Mucosa of stomach (tissue), 1 donor: ENCODE data around the gene TRDN.

ENCODE experiments used
- H3K27me3 ChIP-seq: one replicate; pipeline ENCODE4 v1.7.0; 2013; ENCODE audit warnings: mild to moderate bottlenecking, low read length; ENCODE audit not compliant: control insufficient read depth, insufficient read depth
- H3K36me3 ChIP-seq: one replicate; pipeline ENCODE4 v1.7.0; 2013; ENCODE audit warnings: low read length; ENCODE audit not compliant: control insufficient read depth, insufficient read depth
- H3K4me1 ChIP-seq: one replicate; pipeline ENCODE4 v1.7.0; 2013; ENCODE audit warnings: mild to moderate bottlenecking, low read length; ENCODE audit not compliant: control insufficient read depth, insufficient read depth
- H3K4me3 ChIP-seq: one replicate; pipeline ENCODE4 v1.7.0; 2013; ENCODE audit warnings: low read length
- H3K9ac ChIP-seq: one replicate; pipeline ENCODE4 v1.7.0; 2013; ENCODE audit warnings: mild to moderate bottlenecking, low read length, moderate library complexity
- H3K9me3 ChIP-seq: one replicate; pipeline ENCODE4 v1.7.0; 2013; ENCODE audit warnings: mild to moderate bottlenecking, low read length, moderate library complexity; ENCODE audit not compliant: control insufficient read depth
- donor health status: Pancreatic carcinoma.

TRDN gene

DNA sequence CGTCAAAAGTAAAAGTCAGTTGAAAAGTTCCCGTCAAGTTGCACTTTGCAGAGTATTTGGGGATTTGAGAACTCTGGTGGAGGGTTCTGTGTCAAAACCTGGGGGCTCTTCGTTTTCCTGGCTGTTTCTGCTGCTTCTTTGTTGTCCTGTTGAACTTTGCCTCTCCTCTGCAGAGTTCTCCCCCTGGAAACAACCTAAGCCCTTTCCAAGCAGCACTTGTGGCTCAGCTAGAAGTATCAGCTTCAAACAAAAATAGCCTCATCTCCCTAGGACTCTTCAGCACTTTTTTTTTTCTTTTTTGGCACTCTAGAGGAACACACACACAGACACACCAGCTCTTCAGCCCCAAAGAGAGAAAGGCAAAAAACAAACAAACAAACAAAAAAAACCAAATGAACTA lies at the start of gene TRDN:
Gene TRDN, minus strand, starts transcription at position 169 of the 400 bp plus-strand sequence. CDS start 175 bp downstream, outside the sequence.
- Histone ChIP-seq H3K27me3 (no peaks in the 10 kb centered on the region), H3K9ac (no peak within 1 kb of the TSS), H3K36me3 (no peaks in the 10 kb centered on the region), H3K4me3 (no peak within 1 kb of the TSS), H3K4me1 (no peaks in the 10 kb centered on the region), H3K9me3 (no peaks in the 10 kb centered on the region)

DNA sequence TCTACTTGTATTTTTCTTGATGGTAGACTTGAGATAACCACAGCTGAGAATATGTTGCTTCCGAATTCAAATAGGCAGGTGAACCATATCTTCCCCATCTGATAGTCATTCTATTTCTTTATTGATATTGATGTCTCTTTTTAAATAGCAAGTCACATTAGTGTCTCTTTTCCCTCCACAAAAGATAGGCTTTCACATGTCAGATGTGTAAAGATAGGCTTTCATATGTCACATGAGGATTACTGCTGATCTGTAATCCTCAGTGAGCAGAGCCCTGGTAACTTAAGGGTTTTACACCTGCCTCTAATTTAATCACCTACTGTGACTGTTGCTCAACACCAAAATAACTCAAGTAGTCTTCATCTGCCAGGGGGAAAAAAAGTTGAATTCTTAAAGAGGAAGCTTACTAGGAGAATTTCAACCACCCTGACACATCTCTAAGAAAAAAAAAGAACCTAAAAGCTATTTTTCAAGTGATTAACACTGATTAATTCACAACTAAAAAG lies 45.3 kb upstream of the TRDN start:
- no peak overlapping the region for H3K9ac ChIP-seq

DNA sequence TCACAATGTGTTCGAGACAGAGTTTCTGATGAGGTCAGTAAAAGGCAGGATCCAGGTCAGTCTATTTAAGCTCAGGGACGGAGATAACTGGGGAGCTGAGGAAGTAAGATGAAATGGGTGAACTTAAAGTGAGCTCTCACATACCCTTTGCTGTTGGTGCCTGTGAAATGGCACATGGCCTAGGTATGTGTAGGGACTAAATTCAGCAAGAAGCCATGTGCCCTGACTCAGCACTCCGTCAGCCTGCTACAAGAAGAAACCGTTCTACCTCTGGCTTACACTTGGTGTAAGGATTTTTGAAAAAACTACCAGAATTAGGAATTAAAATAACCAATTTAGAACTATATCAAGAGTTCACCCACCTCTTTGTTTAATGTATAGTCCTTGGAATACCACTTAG lies 41.1 kb upstream of the TRDN start:
- no peaks in the 10 kb centered on the region for H3K36me3 ChIP-seq
- no peaks in the 10 kb centered on the region for H3K9me3 ChIP-seq
- H3K27me3 ChIP-seq: no peaks in the 10 kb centered on the region
- no peaks in the 10 kb centered on the region for H3K4me1 ChIP-seq
- H3K4me3 ChIP-seq: no peak overlapping the region
- H3K9ac ChIP-seq: no peak overlapping the region

More for the DNA sequence above, 45.3 kb upstream of the TRDN start:
- no peaks in the 10 kb centered on the region for H3K9me3 ChIP-seq
- no peak overlapping the region for H3K4me3 ChIP-seq
- H3K27me3 ChIP-seq: no peaks in the 10 kb centered on the region
- no peaks in the 10 kb centered on the region for H3K4me1 ChIP-seq
- H3K36me3 ChIP-seq: no peaks in the 10 kb centered on the region

- no peak overlapping the region for H3K9ac ChIP-seq
- H3K4me3 ChIP-seq: no peak overlapping the region
- H3K27me3 ChIP-seq: no peaks in the 10 kb centered on the region
- H3K4me1 ChIP-seq: no peaks in the 10 kb centered on the region
- no peaks in the 10 kb centered on the region for H3K9me3 ChIP-seq
- no peaks in the 10 kb centered on the region for H3K36me3 ChIP-seq
Measured at GRCh38 chr6:123676793-123677192, 40.0 kb upstream of the TRDN start.

DNA sequence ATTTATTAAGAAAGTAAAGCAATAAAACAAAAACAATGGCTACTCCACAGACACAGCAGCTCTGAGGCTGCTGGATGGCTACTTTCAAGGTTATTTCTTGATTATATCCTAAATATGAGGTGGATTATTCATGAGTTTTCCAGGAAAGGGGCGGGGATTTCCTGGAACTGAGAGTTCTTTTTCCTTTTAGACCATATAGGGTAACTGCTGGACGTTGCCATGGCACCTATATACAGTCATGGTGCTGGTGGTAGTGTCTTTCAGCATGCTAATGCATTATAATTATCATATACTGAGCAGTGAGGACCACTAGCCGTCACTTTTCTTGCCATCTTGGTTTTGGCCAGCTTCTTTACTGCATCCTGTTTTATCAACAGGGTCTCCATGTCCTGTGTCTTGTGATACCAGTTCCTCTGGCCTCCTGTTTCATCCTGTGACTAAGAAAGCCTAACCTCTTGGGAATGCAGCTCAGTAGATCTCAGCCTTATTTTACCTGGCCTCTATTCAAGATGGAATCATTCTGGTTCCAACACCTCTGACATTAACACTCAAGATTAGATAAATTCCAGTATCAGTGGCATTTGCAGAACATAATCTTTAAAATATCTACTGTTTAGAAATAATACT lies 32.3 kb upstream of the TRDN start:
- H3K4me1 ChIP-seq: no peaks in the 10 kb centered on the region
- H3K9me3 ChIP-seq: no peaks in the 10 kb centered on the region
- H3K36me3 ChIP-seq: no peaks in the 10 kb centered on the region
- H3K9ac ChIP-seq: no peak overlapping the region
- no peaks in the 10 kb centered on the region for H3K27me3 ChIP-seq
- H3K4me3 ChIP-seq: no peak overlapping the region

DNA sequence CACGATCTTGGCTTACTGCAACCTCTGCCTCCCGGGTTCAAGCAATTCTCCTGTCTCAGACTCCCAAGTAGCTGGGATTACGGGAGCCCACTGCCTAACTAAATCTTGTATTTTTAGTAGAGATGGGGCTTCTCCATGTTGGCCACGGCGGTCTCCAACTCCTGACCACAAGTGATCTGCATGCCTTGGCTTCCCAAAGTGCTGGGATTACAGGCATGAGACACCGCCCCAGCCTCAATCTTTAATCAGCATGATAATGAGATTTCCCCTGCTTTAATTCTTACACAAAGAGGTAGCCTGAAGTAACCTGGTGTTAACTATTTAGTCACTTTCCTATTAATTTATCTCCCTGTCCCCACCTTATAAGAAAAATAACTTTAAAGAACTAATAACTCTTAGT lies 31.3 kb upstream of the TRDN start:
- Histone ChIP-seq H3K9me3 (no peaks in the 10 kb centered on the region), H3K4me3 (no peak overlapping the region), H3K4me1 (no peaks in the 10 kb centered on the region), H3K9ac (no peak overlapping the region), H3K36me3 (no peaks in the 10 kb centered on the region), H3K27me3 (no peaks in the 10 kb centered on the region)

GRCh38 chr6:123663436-123663835 lies 26.7 kb upstream of the TRDN start:
- Histone ChIP-seq H3K9ac (no peak overlapping the region), H3K27me3 (no peaks in the 10 kb centered on the region)

GRCh38 chr6:123662757-123663156 lies 26.0 kb upstream of the TRDN start:
- H3K9me3 ChIP-seq: no peaks in the 10 kb centered on the region
- H3K36me3 ChIP-seq: no peaks in the 10 kb centered on the region
- no peak overlapping the region for H3K4me3 ChIP-seq
- H3K9ac ChIP-seq: no peak overlapping the region
- H3K27me3 ChIP-seq: no peaks in the 10 kb centered on the region
- no peaks in the 10 kb centered on the region for H3K4me1 ChIP-seq

More at GRCh38 chr6:123663436-123663835, 26.7 kb upstream of the TRDN start:
- Histone ChIP-seq H3K4me1 (no peaks in the 10 kb centered on the region), H3K9me3 (no peaks in the 10 kb centered on the region), H3K4me3 (no peak overlapping the region), H3K36me3 (no peaks in the 10 kb centered on the region)

DNA sequence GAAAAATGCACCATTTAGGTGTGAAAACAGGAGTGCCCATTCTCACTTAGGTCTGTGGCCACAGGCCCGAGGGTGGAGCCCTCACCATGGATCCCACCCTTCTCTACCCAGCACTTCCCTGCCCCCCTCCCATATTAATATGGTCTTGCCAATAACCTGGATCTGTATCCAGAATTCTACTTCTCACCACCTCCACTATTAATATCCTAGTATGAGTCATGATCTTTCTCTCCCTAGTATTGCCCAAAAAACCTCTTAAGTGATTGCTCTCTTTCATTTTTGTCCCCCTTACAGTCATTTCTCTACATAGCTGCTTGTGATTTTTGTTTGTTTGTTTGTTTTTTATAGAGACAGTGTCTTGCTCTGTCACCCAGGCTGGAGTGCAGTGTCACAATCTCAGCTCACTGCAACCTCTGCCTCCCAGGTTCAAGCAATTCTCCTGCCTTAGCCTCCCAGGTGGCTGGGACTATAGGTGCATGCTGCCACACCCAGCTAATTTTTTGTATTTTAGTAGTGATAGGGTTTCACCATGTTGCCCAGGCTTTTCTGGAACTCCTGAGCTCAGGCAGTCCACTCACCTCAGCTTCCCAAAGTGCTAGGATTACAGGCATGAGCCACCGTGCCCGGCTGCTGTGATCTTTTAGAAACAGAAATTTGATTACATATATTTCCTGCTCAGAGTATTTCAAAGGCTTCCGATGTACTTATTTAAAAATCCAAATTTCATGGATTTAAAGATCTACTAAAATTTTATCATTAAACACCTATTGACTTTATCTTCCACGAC lies 24.5 kb upstream of the TRDN start:
- Histone ChIP-seq H3K4me1 (no peaks in the 10 kb centered on the region), H3K4me3 (no peak overlapping the region), H3K9me3 (no peaks in the 10 kb centered on the region), H3K9ac (no peak overlapping the region), H3K36me3 (no peaks in the 10 kb centered on the region), H3K27me3 (no peaks in the 10 kb centered on the region)

DNA sequence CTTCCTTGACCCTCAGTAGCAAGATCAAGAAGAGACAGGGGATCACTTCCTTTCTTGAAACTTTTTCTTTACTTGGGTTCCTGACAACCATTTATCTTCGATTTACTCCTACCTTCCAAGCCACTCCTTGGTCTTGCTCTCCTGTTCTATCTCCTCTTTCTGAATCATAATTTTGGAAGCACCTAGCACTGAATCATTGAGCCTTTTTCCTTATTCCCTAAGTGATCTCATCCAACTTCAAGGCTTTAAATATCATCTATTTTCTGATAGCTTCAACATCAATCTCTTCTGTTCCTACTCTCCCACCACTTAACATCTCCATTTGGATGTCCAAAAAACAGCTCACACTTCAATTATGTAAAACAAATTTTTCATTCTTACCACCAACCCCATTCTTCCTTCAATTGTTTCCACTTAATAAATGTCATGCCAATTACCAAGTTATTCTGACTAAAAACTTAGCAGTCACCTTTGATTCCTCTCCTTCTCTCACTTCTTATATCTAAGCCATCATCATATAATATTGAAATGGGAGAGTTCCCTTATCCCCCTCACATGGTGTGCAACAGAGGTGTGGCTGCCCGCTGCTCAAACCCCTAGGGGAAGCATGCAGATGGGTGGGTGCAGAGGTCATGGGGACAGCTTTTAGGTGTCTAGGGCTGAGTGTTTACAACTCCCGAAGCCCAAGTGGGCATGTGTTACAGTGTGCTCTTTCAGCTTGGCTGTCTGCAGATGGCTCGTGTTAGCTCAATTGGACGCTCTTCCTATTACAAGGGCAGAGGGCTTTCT lies 23.4 kb upstream of the TRDN start:
- Histone ChIP-seq H3K36me3 (no peaks in the 10 kb centered on the region), H3K9ac (no peak overlapping the region)

DNA sequence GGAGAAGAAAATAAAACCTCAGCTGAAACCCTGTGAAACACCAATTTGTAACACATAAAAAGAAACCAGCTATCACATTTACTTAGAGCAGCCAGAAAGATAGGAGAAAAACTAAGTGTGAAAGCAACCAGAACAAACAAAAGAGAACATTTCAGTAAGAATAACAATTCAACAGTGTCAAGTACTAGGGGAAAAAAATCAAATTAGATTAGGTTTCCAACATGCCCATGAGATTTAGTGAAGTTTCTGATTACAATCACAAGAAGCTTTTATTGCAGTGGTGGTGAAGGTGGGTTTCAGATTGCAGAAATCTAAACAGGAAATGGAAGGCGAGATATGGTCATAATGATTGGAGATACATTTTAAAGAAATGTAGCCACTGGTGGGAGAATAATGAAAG lies 22.1 kb upstream of the TRDN start:
- no peaks in the 10 kb centered on the region for H3K9me3 ChIP-seq
- H3K36me3 ChIP-seq: no peaks in the 10 kb centered on the region
- H3K4me3 ChIP-seq: no peak overlapping the region
- no peak overlapping the region for H3K9ac ChIP-seq
- H3K4me1 ChIP-seq: no peaks in the 10 kb centered on the region
- no peaks in the 10 kb centered on the region for H3K27me3 ChIP-seq

More for the DNA sequence above, 23.4 kb upstream of the TRDN start:
- no peaks in the 10 kb centered on the region for H3K27me3 ChIP-seq
- no peaks in the 10 kb centered on the region for H3K9me3 ChIP-seq
- H3K4me1 ChIP-seq: no peaks in the 10 kb centered on the region
- H3K4me3 ChIP-seq: no peak overlapping the region
